Measurements from ENCODE around the gene AQP12B.
"Not testable (repeated sequence)": the region's sequence is repeated elsewhere in the genome, so short reads cannot be mapped to it uniquely, and the experiment has no call there.

Gene AQP12B

GRCh38 chr2:240682431-240683224 is at the start of gene AQP12B:
AQP12B (minus strand) TSS chr2:240682885; CDS start chr2:240682837, 48 bp downstream.
- CTCF ChIA-PET, H3K4me1 Mint-ChIP-seq, H3K4me3 Mint-ChIP-seq, H3K27ac Mint-ChIP-seq, H3K36me3 Mint-ChIP-seq, DNase-seq, H3K9me3 Mint-ChIP-seq: not testable (repeated sequence)
- H3K27me3 Mint-ChIP-seq: peaks cover 20% of the 10 kb centered on the region

GRCh38 chr2:240732184-240732583 is 49.5 kb upstream of the AQP12B start:
- CTCF ChIA-PET: no interaction called here
- H3K4me1 Mint-ChIP-seq: no peaks in the 10 kb centered on the region
- DNase-seq: no peak
- no peaks in the 10 kb centered on the region for H3K36me3 Mint-ChIP-seq
- no peaks in the 10 kb centered on the region for H3K9me3 Mint-ChIP-seq
- H3K4me3 Mint-ChIP-seq: no peak overlapping the region
- peaks cover 13% of the 10 kb centered on the region for H3K27me3 Mint-ChIP-seq
- H3K27ac Mint-ChIP-seq: no peak overlapping the region

GRCh38 chr2:240731178-240731545 is 48.5 kb upstream of the AQP12B start:
- CTCF ChIA-PET: no interaction called here
- no peaks in the 10 kb centered on the region for H3K4me1 Mint-ChIP-seq
- no peak for DNase-seq
- no peaks in the 10 kb centered on the region for H3K36me3 Mint-ChIP-seq
- no peak overlapping the region for H3K27ac Mint-ChIP-seq
- H3K27me3 Mint-ChIP-seq: peaks cover 9% of the 10 kb centered on the region
- no peak overlapping the region for H3K4me3 Mint-ChIP-seq
- no peaks in the 10 kb centered on the region for H3K9me3 Mint-ChIP-seq

DNA sequence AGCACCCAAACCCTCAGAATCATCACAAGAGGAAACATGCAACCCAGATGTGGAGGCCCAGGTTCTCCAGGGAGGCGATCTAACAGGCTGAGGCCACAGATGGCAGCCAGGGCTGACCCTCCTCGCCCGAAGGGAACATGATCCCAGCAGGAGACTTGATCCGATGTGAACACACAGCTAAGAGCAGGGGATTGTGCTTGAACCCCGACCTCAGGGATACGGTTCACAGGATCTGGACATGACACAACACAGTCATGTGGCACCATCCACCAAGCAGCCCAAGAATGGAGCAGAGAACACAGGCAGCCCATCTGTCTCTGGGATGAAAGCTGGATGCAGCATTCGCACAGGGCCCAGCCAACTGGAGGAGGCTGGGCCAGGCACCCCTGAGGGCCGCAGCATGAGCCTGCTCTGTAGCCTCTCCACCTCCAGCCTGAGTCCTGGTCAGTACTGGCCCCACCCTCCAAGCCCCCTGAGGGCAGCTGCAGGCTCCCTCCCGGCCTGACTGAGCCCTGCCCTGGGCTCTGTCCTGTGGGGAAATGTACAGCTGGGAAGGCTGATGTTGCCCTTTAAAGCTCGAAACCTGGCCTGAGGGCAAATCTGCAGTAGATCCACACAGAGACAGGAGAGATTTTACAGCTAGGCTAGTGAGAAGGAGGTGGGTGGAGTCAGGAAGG is 48.0 kb upstream of the AQP12B start:
- peaks cover 9% of the 10 kb centered on the region for H3K27me3 Mint-ChIP-seq
- no peak overlapping the region for H3K4me3 Mint-ChIP-seq
- H3K4me1 Mint-ChIP-seq: no peaks in the 10 kb centered on the region
- DNase-seq: no peak
- CTCF ChIA-PET: no interaction called here
- H3K27ac Mint-ChIP-seq: no peak overlapping the region
- no peaks in the 10 kb centered on the region for H3K9me3 Mint-ChIP-seq
- H3K36me3 Mint-ChIP-seq: no peaks in the 10 kb centered on the region

- Mint-ChIP-seq H3K27me3 (peaks cover 9% of the 10 kb centered on the region), H3K4me3 (no peak overlapping the region), H3K27ac (no peak overlapping the region), H3K9me3 (no peaks in the 10 kb centered on the region), H3K36me3 (no peaks in the 10 kb centered on the region), H3K4me1 (no peaks in the 10 kb centered on the region)
- DNase-seq: no peak
- CTCF ChIA-PET: no interaction called here
Observed at GRCh38 chr2:240728827-240729226, 46.1 kb upstream of the AQP12B start.

DNA sequence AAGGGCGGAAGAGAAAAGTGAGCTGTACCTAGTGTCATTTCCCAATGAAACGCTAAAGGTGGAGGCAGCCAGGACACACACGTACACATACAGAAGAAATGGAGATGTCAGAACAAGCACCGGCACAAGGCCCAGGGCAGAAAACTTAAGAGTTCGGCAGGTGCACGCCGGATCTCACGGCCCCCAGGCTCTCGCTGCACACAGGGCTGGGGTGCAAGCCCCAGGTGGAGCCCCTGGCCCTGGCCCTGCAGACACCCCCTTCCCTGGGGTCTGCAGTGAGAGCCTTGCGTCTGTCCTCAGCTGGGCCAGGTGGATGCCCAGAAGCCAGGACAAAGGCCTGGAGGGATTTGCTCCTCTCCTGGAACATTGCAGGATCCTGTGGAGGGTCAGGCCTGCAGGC is 45.7 kb upstream of the AQP12B start:
- Mint-ChIP-seq H3K27me3 (peaks cover 9% of the 10 kb centered on the region), H3K4me3 (no peak overlapping the region), H3K4me1 (no peaks in the 10 kb centered on the region), H3K9me3 (no peaks in the 10 kb centered on the region), H3K36me3 (no peaks in the 10 kb centered on the region), H3K27ac (no peak overlapping the region)
- DNase-seq: no peak
- CTCF ChIA-PET: no interaction called here

- CTCF ChIA-PET: no interaction called here
- H3K4me1 Mint-ChIP-seq: no peaks in the 10 kb centered on the region
- H3K27ac Mint-ChIP-seq: no peak overlapping the region
- no peak for DNase-seq
- no peaks in the 10 kb centered on the region for H3K36me3 Mint-ChIP-seq
- peaks cover 9% of the 10 kb centered on the region for H3K27me3 Mint-ChIP-seq
- H3K9me3 Mint-ChIP-seq: no peaks in the 10 kb centered on the region
- H3K4me3 Mint-ChIP-seq: no peak overlapping the region
Observed at GRCh38 chr2:240727913-240728312, 45.2 kb upstream of the AQP12B start.

- DNase-seq: no peak
- Mint-ChIP-seq H3K4me1 (no peaks in the 10 kb centered on the region), H3K27ac (no peak overlapping the region), H3K9me3 (no peaks in the 10 kb centered on the region), H3K36me3 (no peaks in the 10 kb centered on the region), H3K4me3 (no peak overlapping the region), H3K27me3 (peaks cover 9% of the 10 kb centered on the region)
- CTCF ChIA-PET: no interaction called here
Observed at GRCh38 chr2:240727439-240727838, 44.8 kb upstream of the AQP12B start.

GRCh38 chr2:240726876-240727275 is 44.2 kb upstream of the AQP12B start:
- H3K36me3 Mint-ChIP-seq: no peaks in the 10 kb centered on the region
- no peak overlapping the region for H3K4me3 Mint-ChIP-seq
- no peaks in the 10 kb centered on the region for H3K9me3 Mint-ChIP-seq
- peaks cover 9% of the 10 kb centered on the region for H3K27me3 Mint-ChIP-seq
- DNase-seq: no peak
- no peaks in the 10 kb centered on the region for H3K4me1 Mint-ChIP-seq
- CTCF ChIA-PET: no interaction called here
- no peak overlapping the region for H3K27ac Mint-ChIP-seq

- Mint-ChIP-seq H3K36me3 (no peaks in the 10 kb centered on the region), H3K4me3 (no peak overlapping the region), H3K4me1 (no peaks in the 10 kb centered on the region), H3K27me3 (peaks cover 9% of the 10 kb centered on the region), H3K9me3 (no peaks in the 10 kb centered on the region), H3K27ac (no peak overlapping the region)
- CTCF ChIA-PET: no interaction called here
- DNase-seq: no peak
Observed at GRCh38 chr2:240725671-240726070, 43.0 kb upstream of the AQP12B start.

GRCh38 chr2:240725266-240725665 is 42.6 kb upstream of the AQP12B start:
- Mint-ChIP-seq H3K27ac (no peak overlapping the region), H3K9me3 (no peaks in the 10 kb centered on the region), H3K4me3 (no peak overlapping the region), H3K27me3 (peaks cover 9% of the 10 kb centered on the region), H3K4me1 (no peaks in the 10 kb centered on the region), H3K36me3 (no peaks in the 10 kb centered on the region)
- CTCF ChIA-PET: no interaction called here
- no peak for DNase-seq

GRCh38 chr2:240724431-240724830 is 41.7 kb upstream of the AQP12B start:
- Mint-ChIP-seq H3K9me3 (no peaks in the 10 kb centered on the region), H3K27ac (no peak overlapping the region), H3K4me1 (no peaks in the 10 kb centered on the region), H3K4me3 (no peak overlapping the region), H3K27me3 (peaks cover 4% of the 10 kb centered on the region), H3K36me3 (no peaks in the 10 kb centered on the region)
- no peak for DNase-seq
- CTCF ChIA-PET: no interaction called here

- no peaks in the 10 kb centered on the region for H3K4me1 Mint-ChIP-seq
- no peaks in the 10 kb centered on the region for H3K36me3 Mint-ChIP-seq
- CTCF ChIA-PET: no interaction called here
- H3K27me3 Mint-ChIP-seq: no peaks in the 10 kb centered on the region
- no peak overlapping the region for H3K4me3 Mint-ChIP-seq
- no peak for DNase-seq
- H3K9me3 Mint-ChIP-seq: no peaks in the 10 kb centered on the region
- no peak overlapping the region for H3K27ac Mint-ChIP-seq
Observed at GRCh38 chr2:240723851-240724250, 41.2 kb upstream of the AQP12B start.

DNA sequence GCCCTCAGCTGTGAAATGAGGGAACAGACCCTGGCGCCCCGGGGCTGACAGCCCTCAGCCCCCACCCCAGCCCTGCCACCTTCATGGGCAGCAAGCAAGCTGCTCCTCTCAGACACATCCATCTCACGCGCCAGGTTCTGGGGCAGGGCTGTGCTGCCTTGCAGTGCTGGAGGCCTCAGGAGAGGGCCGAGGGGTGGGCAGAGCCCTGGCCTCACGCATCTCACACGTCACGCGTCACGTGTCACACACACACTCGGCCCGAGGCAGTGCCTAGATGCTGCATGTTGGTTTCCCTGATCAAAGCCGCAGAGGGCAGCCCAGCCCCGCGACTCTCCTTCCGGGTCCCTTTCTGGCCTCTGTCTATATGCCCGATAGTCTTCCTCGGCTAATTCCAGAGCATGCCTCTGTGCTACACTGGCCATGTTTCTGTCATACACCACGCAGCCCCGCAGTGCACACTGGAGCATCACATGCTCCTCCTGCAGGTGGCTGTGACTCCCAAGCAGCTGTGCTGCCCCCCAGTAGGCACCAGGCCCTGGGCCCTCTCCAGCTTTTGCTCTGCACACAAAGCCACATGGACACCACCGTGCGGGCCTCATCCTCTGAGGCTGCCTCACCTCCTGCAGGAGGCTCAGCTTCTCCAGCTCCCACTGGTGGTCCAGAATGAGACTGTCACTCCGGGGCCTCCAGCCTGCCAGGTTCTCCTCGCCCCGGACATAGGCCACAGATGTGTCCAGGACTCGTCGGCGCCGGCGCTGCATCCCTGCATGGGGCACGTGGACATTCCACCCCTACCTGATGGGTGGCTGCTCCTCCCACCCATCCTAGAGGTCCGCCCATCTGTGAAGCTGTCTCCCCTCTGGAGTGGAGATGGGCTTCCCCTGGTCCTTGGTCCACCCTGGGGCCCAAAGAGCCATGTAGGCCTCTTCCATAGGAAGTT is 40.4 kb upstream of the AQP12B start:
- H3K4me3 Mint-ChIP-seq: no peak overlapping the region
- H3K27ac Mint-ChIP-seq: no peak overlapping the region
- no peak for DNase-seq
- no peaks in the 10 kb centered on the region for H3K27me3 Mint-ChIP-seq
- no peaks in the 10 kb centered on the region for H3K36me3 Mint-ChIP-seq
- H3K9me3 Mint-ChIP-seq: no peaks in the 10 kb centered on the region
- CTCF ChIA-PET: no interaction called here
- H3K4me1 Mint-ChIP-seq: no peaks in the 10 kb centered on the region
